GM10248 (cell line): ENCODE results near the gene RMI1.

Experiments used
- CTCF ChIA-PET: fragments of 300-600 bp; sonication (Branson Sonifier 250); formaldehyde crosslinking; extraction: SDS; loops from one replicate; lab custom pipeline; 2021; ENCODE audit warnings: antibody characterized with exemption; lab: Yijun Ruan, JAX
- POLR2A ChIA-PET: fragments of 350-650 bp; sonication (Branson Sonifier 250); formaldehyde crosslinking; extraction: SDS; loops from one replicate; lab custom pipeline; 2020; ENCODE audit warnings: antibody characterized with exemption; lab: Yijun Ruan, JAX
- DNase-seq: peaks from one replicate; pipeline ENCODE4 v3.0.0; 2012; ENCODE audit errors: extremely low spot score
- TF ChIP-seq, protein P1 (sequence below): IDR thresholded peaks from 2 replicates; pipeline ENCODE4 v1.5.1; 2012; ENCODE audit warnings: mild to moderate bottlenecking, low read depth; ENCODE audit errors: extremely low read depth, missing control alignments, control extremely low read depth

The RMI1 gene

DNA sequence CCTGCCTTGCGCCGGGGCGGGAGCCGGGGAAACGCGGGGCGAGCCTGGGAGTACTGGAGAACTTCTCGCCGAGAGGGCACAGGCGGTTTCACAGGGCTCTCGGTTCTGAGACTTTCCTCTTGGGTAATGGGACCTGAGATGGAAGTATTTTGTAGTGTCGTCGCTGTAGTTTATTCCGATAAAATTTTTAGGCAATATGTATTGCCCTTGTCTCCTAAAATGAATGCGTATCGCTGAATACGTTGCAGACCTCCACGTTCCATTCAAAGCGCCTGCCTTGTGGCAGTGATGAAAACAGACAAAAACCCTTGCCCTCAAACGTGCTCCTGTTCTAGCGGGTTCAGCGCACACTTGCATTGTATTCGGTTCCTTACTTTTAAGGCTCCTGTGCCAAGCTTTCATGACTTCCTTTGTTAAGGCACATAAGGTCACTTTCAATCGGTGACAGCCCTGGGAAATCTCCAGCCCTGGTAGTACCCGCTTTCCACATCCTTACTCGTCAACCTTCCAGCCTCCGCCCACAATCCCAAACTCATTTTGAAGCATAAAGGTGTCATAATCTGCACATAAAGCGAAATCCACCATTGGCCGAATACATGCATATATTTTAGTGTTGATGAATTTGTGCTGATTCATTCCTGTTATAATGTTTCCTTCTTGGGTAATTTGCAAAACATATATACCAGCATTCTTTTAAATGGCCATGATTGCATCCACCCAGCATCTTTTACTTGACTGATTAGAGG is 694 bp downstream of the RMI1 start:
- POLR2A ChIA-PET: interaction anchor here (1.0 to 1.8 kb wide), 3 partner anchors 10 to 59 kb away, joined by 4 to 8 read pairs (median 4); partner anchors contain the start of gene KIF27
- CTCF ChIA-PET: interaction anchor here (1.1 to 1.7 kb wide), 2 partner anchors 10 to 38 kb away, joined by 3 to 8 read pairs; no protein-coding TSS in a partner anchor
- TF ChIP-seq, protein P1, sequence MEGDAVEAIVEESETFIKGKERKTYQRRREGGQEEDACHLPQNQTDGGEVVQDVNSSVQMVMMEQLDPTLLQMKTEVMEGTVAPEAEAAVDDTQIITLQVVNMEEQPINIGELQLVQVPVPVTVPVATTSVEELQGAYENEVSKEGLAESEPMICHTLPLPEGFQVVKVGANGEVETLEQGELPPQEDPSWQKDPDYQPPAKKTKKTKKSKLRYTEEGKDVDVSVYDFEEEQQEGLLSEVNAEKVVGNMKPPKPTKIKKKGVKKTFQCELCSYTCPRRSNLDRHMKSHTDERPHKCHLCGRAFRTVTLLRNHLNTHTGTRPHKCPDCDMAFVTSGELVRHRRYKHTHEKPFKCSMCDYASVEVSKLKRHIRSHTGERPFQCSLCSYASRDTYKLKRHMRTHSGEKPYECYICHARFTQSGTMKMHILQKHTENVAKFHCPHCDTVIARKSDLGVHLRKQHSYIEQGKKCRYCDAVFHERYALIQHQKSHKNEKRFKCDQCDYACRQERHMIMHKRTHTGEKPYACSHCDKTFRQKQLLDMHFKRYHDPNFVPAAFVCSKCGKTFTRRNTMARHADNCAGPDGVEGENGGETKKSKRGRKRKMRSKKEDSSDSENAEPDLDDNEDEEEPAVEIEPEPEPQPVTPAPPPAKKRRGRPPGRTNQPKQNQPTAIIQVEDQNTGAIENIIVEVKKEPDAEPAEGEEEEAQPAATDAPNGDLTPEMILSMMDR: no peak
- DNase-seq: peak; percentile 47

DNA sequence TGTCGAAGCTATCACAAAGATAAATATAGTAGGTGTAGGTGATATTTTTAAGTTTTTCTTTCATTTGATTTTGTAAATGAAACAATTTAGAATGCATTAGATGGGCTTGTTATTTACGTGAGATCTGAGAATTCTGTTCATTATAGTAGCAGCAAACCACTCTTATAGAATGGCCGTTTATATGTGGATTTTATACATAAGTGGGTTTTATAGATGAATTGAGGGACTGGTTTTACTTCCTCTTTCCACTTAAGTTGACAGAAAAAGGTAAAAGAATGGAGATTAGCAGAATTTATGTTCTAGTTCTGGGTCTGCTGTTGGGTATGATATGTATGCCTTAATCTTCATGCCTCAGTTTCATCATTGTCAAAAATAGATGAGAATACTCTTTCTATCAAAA is 5.6 kb downstream of the RMI1 start:
- TF ChIP-seq, protein P1: no peak
- ChIA-PET POLR2A (no interaction called here), CTCF (no interaction called here)
- no peak for DNase-seq

DNA sequence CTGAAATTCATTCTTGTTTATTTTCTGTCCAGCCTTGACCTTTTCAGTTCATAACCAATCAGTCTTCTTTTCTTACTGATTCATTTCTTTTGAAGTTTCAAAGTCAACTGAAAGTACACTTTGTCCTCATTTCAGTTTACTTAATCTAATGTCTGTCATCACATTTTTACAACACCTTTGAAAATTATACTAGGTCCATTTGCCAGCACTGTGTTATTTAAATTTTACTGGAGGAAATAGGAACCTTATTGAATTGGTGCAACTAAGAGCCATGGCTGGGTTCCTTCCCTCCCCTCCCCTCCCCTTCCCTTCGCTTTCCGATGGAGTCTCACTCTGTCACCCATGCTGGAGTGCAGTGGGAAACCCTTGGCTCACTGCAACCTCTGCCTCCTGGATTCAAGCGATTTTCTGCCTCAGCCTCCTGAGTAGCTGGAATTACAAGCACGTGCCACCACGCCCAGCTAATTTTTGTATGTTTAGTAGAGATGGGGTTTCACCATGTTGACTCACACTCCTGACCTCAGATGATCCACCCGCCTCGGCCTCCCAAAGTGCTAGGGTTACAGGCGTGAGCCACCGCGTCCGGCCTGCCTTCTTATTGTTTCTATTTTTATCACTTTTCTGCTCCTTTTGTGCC is 6.3 kb downstream of the RMI1 start:
- CTCF ChIA-PET: interaction anchor here (0.8 to 1.5 kb wide), 2 partner anchors 137 to 292 kb away, joined by 3 to 5 read pairs; no protein-coding TSS in a partner anchor
- POLR2A ChIA-PET: no interaction called here
- no peak for DNase-seq
- TF ChIP-seq, protein P1: no peak

DNA sequence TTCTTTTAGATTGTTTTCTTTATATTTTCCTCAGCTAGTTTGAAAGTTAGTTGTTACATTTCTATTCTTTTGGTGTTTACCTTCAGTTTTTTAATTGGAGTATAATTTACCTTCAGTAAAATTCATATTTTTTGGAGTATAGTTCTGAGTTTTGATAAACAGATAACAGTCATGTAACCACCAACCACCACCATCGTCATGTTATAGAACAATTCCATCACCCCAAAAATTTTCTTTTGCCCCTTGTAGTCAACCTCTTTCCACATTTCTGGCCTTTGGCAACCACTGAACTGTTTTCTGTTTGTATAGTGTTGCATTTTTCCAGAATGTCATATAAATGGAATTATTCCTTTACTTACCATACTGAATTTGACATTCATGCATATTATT is 6.8 kb downstream of the RMI1 start:
- DNase-seq: no peak
- ChIA-PET CTCF (interaction anchor here (0.8 to 1.5 kb wide), 2 partner anchors 136 to 292 kb away, joined by 3 to 5 read pairs; no protein-coding TSS in a partner anchor), POLR2A (no interaction called here)
- TF ChIP-seq, protein P1: no peak

DNA sequence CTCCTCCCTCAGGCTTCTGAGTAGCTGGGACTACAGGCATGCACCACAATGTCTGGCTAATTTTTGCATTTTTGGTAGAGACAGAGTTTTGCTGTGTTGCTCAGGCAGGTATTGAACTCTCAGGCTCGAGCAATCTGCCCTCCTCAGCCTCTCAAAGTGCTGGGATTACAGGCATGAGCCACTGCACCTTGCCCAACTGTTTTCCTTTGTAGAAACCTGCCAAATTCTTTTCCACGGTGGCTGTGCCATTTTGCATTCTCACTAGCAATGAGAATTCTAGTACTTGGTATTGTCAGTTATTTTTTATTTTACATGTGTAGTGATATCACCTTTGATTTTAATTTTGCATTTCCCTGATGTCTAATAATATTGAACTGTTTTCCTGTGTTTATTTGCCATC is 7.8 kb downstream of the RMI1 start:
- POLR2A ChIA-PET: no interaction called here
- TF ChIP-seq, protein P1: no peak
- DNase-seq: no peak
- CTCF ChIA-PET: interaction anchor here (1.5 kb wide), 1 partner anchor 291 kb away, joined by 5 read pairs; no protein-coding TSS in a partner anchor

DNA sequence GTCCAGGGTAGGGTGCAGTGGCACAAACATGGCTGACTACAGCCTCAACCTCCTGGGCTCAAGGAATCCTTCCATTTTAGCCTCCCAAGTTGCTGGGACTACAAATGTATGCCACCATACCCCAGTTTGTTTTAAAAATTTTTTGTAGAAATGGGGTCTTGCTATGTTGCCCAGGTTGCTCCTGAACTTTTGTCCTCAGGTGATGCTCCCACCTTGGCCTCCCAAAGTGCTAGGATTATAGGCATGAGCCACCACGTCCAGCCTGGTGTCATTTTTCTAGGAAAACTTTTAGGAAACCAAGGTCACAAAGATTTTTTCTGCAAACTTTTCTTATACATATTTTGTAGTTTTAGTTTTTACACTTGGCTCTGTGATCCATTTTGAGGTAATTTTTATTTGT is 10.8 kb downstream of the RMI1 start:
- ChIA-PET CTCF (no interaction called here), POLR2A (no interaction called here)
- TF ChIP-seq, protein P1: no peak
- DNase-seq: no peak
